Liver (tissue), 9 donors: ENCODE results near the gene FFAR1. TPM values are rescaled to one million over a fixed set of nuclear protein-coding genes. Genes with fewer than 3 reads are reported as not detected.
A peak's percentile ranks its signal among the peaks of the same experiment; 100 is the strongest.

Experiments used
- DNase-seq: peaks from one replicate; pipeline ENCODE4 v3.0.0-alpha.2; 2017; ENCODE audit warnings: low spot score
- H3K27ac ChIP-seq, 2 donors: one replicate each; pipeline ENCODE4 v1.7.0; 2013; ENCODE audit warnings: inconsistent platforms in 2 of 2, low read length in 2 of 2, control low read depth in 1 of 2, low read depth in 1 of 2, mild to moderate bottlenecking in 1 of 2
- H3K27me3 ChIP-seq, 4 donors: one replicate each; pipeline versions ENCODE4 v1.6.1 to v1.7.0; 2013; ENCODE audit warnings: low read length in 3 of 4, inconsistent platforms in 1 of 4, mild to moderate bottlenecking in 1 of 4, moderate library complexity in 1 of 4; ENCODE audit not compliant: control insufficient read depth in 4 of 4, insufficient read depth in 4 of 4
- H3K36me3 ChIP-seq, 4 donors: one replicate each; pipeline versions ENCODE4 v1.6.1 to v1.7.0; 2013; ENCODE audit warnings: low read length in 3 of 4, mild to moderate bottlenecking in 3 of 4, low read depth in 1 of 4, moderate library complexity in 1 of 4; ENCODE audit not compliant: control insufficient read depth in 4 of 4, insufficient read depth in 3 of 4
- H3K4me1 ChIP-seq, 4 donors: one replicate each; pipeline versions ENCODE4 v1.6.1 to v1.7.0; 2013; ENCODE audit warnings: low read length in 3 of 4, mild to moderate bottlenecking in 3 of 4, moderate library complexity in 1 of 4; ENCODE audit not compliant: control insufficient read depth in 4 of 4, insufficient read depth in 4 of 4
- H3K4me3 ChIP-seq, 3 donors: one replicate each; pipeline versions ENCODE4 v1.6.1 to v1.7.0; 2013; ENCODE audit warnings: low read length in 3 of 3, control low read depth in 1 of 3, low read depth in 1 of 3, mild to moderate bottlenecking in 1 of 3
- H3K9ac ChIP-seq, 2 donors: one replicate each; pipeline ENCODE4 v1.7.0; 2013; ENCODE audit warnings: low read length in 2 of 2, mild to moderate bottlenecking in 2 of 2, moderate library complexity in 2 of 2, control low read depth in 1 of 2, low read depth in 1 of 2
- H3K9me3 ChIP-seq, 4 donors: one replicate each; pipeline versions ENCODE4 v1.6.1 to v1.7.0; 2013; ENCODE audit warnings: low read length in 3 of 4; ENCODE audit not compliant: control insufficient read depth in 4 of 4
- ATF3 ChIP-seq: IDR thresholded peaks from 2 replicates; pipeline ENCODE4 v1.6.1; 2016; ENCODE audit warnings: antibody characterized with exemption
- EGR1 ChIP-seq, 2 donors: IDR thresholded peaks; 2 replicates each; pipeline ENCODE4 v1.6.1; 2016 to 2018; ENCODE audit warnings: antibody characterized with exemption in 2 of 2, low read depth in 2 of 2
- FOXA1 ChIP-seq: IDR thresholded peaks from 2 replicates; pipeline ENCODE4 v1.6.1; 2016; ENCODE audit warnings: antibody characterized with exemption
- FOXA2 ChIP-seq: IDR thresholded peaks from 2 replicates; pipeline ENCODE4 v1.6.1; 2016; ENCODE audit warnings: antibody characterized with exemption
- GABPA ChIP-seq, 2 donors: IDR thresholded peaks in 1 of 2; conservative IDR thresholded peaks in 1 of 2; 2 replicates each; pipeline ENCODE4 v1.6.1; 2016; ENCODE audit warnings: antibody characterized with exemption in 2 of 2, mild to moderate bottlenecking in 1 of 2, moderate library complexity in 1 of 2
- HNF4A ChIP-seq, 2 donors: conservative IDR thresholded peaks; 2 replicates each; pipeline ENCODE4 v1.6.1; 2016; ENCODE audit warnings: antibody characterized with exemption in 2 of 2, mild to moderate bottlenecking in 2 of 2
- HNF4G ChIP-seq: IDR thresholded peaks from 2 replicates; pipeline ENCODE4 v1.6.1; 2016; ENCODE audit warnings: antibody characterized with exemption
- JUND ChIP-seq, 2 donors: IDR thresholded peaks; 2 replicates each; pipeline ENCODE4 v1.6.1; 2016; ENCODE audit warnings: antibody characterized with exemption in 2 of 2
- MAX ChIP-seq: IDR thresholded peaks from 2 replicates; pipeline ENCODE4 v1.6.1; 2016; ENCODE audit warnings: antibody characterized with exemption
- NR2F2 ChIP-seq: IDR thresholded peaks from 2 replicates; pipeline ENCODE4 v1.6.1; 2016; ENCODE audit warnings: antibody characterized with exemption
- RAD21 ChIP-seq, 2 donors: IDR thresholded peaks; 2 replicates each; pipeline ENCODE4 v1.6.1; 2016; ENCODE audit warnings: antibody characterized with exemption in 2 of 2, mild to moderate bottlenecking in 2 of 2
- REST ChIP-seq: IDR thresholded peaks from 2 replicates; pipeline ENCODE4 v1.6.1; 2016; ENCODE audit warnings: antibody characterized with exemption, mild to moderate bottlenecking
- RXRA ChIP-seq, 2 donors: IDR thresholded peaks; 2 replicates each; pipeline ENCODE4 v1.6.1; 2017 to 2018; ENCODE audit warnings: antibody characterized with exemption in 2 of 2, mild to moderate bottlenecking in 1 of 2
- SP1 ChIP-seq: IDR thresholded peaks from 2 replicates; pipeline ENCODE4 v1.6.1; 2018; ENCODE audit warnings: antibody characterized with exemption, mild to moderate bottlenecking
- TAF1 ChIP-seq: conservative IDR thresholded peaks from 2 replicates; pipeline ENCODE4 v1.6.1; 2016; ENCODE audit warnings: antibody characterized with exemption, mild to moderate bottlenecking
- YY1 ChIP-seq: IDR thresholded peaks from 2 replicates; pipeline ENCODE4 v1.6.1; 2016; ENCODE audit warnings: antibody characterized with exemption, mild to moderate bottlenecking
- WGBS: extraction: QIAGEN DNeasy Blood & Tissue Kit; methylation state at CpG from one replicate; pipeline ENCODE4 v1.1.7; 2013; 5-methylcytosine and 5-hydroxymethylcytosine counted together
- polyA plus RNA-seq, 2 donors: library from polyadenylated mRNA; stranded (reverse) in 1 of 2; unstranded in 1 of 2; fragments of 200-250 nt in 1 of 2; fragments of >200 nt in 1 of 2; fragmentation: Nextera tagmentation in 1 of 2; extraction: Ambion mirVana in 1 of 2; gene quantifications; one replicate each; pipeline versions ENCODE4 v1.2.1 to v1.2.3, GENCODE V29; 2013 to 2015
- total RNA-seq, 2 donors: library from RNA; depleted of rRNA; stranded (reverse); fragments of >200 nt; gene quantifications; one replicate each; pipeline ENCODE4 v1.2.3, GENCODE V29; 2014
- TF ChIP-seq, protein P1 (sequence below): fragments of 150-350 bp; IDR thresholded peaks from 2 replicates; pipeline ENCODE4 v1.5.1; 2017; ENCODE audit warnings: improper control_type of control experiment, low read depth, low read length; ENCODE audit not compliant: missing input control
- TF ChIP-seq, protein P2 (sequence below): IDR thresholded peaks from 2 replicates; pipeline ENCODE4 v1.6.1; 2016; ENCODE audit warnings: antibody characterized with exemption
- donor health status: healthy.
- donor health status: healthy.
- donor health status: healthy.
- donor health status: healthy.
- donor health status: healthy.

The FFAR1 gene
- total and polyA plus RNA-seq, 4 donors: not detected

- no peak overlapping the region for H3K4me3 ChIP-seq
- WGBS: 73% methylated on average over 4 of the region's 4 CpGs
- DNase-seq: no peak
- no peaks in the 10 kb centered on the region for H3K9me3 ChIP-seq
- H3K27ac ChIP-seq: no peak overlapping the region
- no peaks in the 10 kb centered on the region for H3K36me3 ChIP-seq
- no peaks in the 10 kb centered on the region for H3K27me3 ChIP-seq
- no peak overlapping the region for H3K9ac ChIP-seq
- TF ChIP-seq RAD21 (IDR thresholded peaks at IDR 0.05): peak in 1 of 2 donors; percentile 39
- no peak for TF ChIP-seq HNF4G
- no peak for TF ChIP-seq FOXA2
- TF ChIP-seq HNF4A (conservative IDR thresholded peaks at IDR 0.05): no peak
- H3K4me1 ChIP-seq: no peaks in the 10 kb centered on the region
These were observed 20.1 kb upstream of the FFAR1 start for GRCh38 chr19:35327642-35328041.

- H3K4me3 ChIP-seq: no peak within 1 kb of the TSS
- no peaks in the 10 kb centered on the region for H3K27me3 ChIP-seq
- no peak for DNase-seq
- H3K9me3 ChIP-seq: no peaks in the 10 kb centered on the region
- 84% methylated on average over 12 of the region's 12 CpGs for WGBS
- no peaks in the 10 kb centered on the region for H3K36me3 ChIP-seq
- H3K4me1 ChIP-seq: no peaks in the 10 kb centered on the region
- no peak within 1 kb of the TSS for H3K27ac ChIP-seq
- TF ChIP-seq SP1 (no peak), YY1 (no peak), EGR1 (IDR thresholded peaks at IDR 0.05; ENCODE audit: low read depth in 2 of 2) (no peak), MAX (no peak), RXRA (IDR thresholded peaks at IDR 0.05) (no peak), FOXA2 (no peak), TAF1 (no peak), JUND (IDR thresholded peaks at IDR 0.05) (no peak), HNF4G (no peak), GABPA (IDR thresholded peaks at IDR 0.05 in 1 of 2, conservative IDR thresholded peaks at IDR 0.05 in 1 of 2) (no peak), ATF3 (no peak), REST (no peak), FOXA1 (no peak), HNF4A (conservative IDR thresholded peaks at IDR 0.05) (no peak), RAD21 (IDR thresholded peaks at IDR 0.05) (no peak), NR2F2 (no peak)
- TF ChIP-seq, protein P1, sequence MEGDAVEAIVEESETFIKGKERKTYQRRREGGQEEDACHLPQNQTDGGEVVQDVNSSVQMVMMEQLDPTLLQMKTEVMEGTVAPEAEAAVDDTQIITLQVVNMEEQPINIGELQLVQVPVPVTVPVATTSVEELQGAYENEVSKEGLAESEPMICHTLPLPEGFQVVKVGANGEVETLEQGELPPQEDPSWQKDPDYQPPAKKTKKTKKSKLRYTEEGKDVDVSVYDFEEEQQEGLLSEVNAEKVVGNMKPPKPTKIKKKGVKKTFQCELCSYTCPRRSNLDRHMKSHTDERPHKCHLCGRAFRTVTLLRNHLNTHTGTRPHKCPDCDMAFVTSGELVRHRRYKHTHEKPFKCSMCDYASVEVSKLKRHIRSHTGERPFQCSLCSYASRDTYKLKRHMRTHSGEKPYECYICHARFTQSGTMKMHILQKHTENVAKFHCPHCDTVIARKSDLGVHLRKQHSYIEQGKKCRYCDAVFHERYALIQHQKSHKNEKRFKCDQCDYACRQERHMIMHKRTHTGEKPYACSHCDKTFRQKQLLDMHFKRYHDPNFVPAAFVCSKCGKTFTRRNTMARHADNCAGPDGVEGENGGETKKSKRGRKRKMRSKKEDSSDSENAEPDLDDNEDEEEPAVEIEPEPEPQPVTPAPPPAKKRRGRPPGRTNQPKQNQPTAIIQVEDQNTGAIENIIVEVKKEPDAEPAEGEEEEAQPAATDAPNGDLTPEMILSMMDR: no peak
- TF ChIP-seq, protein P2, sequence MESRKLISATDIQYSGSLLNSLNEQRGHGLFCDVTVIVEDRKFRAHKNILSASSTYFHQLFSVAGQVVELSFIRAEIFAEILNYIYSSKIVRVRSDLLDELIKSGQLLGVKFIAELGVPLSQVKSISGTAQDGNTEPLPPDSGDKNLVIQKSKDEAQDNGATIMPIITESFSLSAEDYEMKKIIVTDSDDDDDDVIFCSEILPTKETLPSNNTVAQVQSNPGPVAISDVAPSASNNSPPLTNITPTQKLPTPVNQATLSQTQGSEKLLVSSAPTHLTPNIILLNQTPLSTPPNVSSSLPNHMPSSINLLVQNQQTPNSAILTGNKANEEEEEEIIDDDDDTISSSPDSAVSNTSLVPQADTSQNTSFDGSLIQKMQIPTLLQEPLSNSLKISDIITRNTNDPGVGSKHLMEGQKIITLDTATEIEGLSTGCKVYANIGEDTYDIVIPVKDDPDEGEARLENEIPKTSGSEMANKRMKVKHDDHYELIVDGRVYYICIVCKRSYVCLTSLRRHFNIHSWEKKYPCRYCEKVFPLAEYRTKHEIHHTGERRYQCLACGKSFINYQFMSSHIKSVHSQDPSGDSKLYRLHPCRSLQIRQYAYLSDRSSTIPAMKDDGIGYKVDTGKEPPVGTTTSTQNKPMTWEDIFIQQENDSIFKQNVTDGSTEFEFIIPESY: no peak
- H3K9ac ChIP-seq: no peak within 1 kb of the TSS
These were observed 18.8 kb upstream of the FFAR1 start, which contains the start of gene CD22 for GRCh38 chr19:35328851-35329285. Gene CD22, plus strand, starts transcription at chr19:35329187. Its CDS starts 2,854 bp downstream, at chr19:35332041.
